OCI-LY7 (cell line): Measurements from ENCODE around the gene MYO7A. TPM values are rescaled to one million over a fixed set of nuclear protein-coding genes. Genes with fewer than 3 reads are reported as not detected.

Experiments
- BruUV-seq: library from RNA; stranded (reverse); fragments of 400-500 nt; replicated peaks from 2 replicates; lab custom pipeline; 2021; lab: Mats Ljungman, UMichigan
- CTCF ChIA-PET: fragments of 300-600 bp; sonication (Branson Sonifier 250); formaldehyde crosslinking; loops from one replicate; lab custom pipeline; 2022; ENCODE audit warnings: antibody characterized with exemption; ENCODE audit not compliant: unreplicated experiment; lab: Charles Lee
- POLR2A ChIA-PET: fragments of 300-600 bp; sonication (Branson Sonifier 250); formaldehyde crosslinking; loops from one replicate; lab custom pipeline; 2022; ENCODE audit warnings: antibody characterized with exemption; lab: Charles Lee
- DNase-seq: peaks from one replicate; pipeline ENCODE4 v3.0.0-alpha.2; 2015; ENCODE audit warnings: low spot score
- H2AFZ ChIP-seq: fragments of 200-600 bp; sonication (generic), shearing (Covaris generic); 2 replicates; pipeline ENCODE4 v1.6.1; 2014; ENCODE audit warnings: mild to moderate bottlenecking, antibody characterized with exemption, low read length, moderate library complexity
- H3K27ac ChIP-seq: fragments of 200-600 bp; sonication (generic); 2 replicates; pipeline ENCODE4 v1.5.1; 2014; ENCODE audit warnings: mixed run types, low read depth, mild to moderate bottlenecking, moderate library complexity, low read length, inconsistent platforms; ENCODE audit not compliant: poor library complexity, severe bottlenecking
- H3K36me3 ChIP-seq: fragments of 200-600 bp; sonication (generic); 2 replicates; pipeline ENCODE4 v1.6.1; 2014; ENCODE audit warnings: mild to moderate bottlenecking, antibody characterized with exemption, low read length, moderate library complexity, mixed read lengths; ENCODE audit not compliant: insufficient read depth
- H3K4me1 ChIP-seq: fragments of 200-600 bp; sonication (generic); 2 replicates; pipeline ENCODE4 v1.5.1; 2014; ENCODE audit warnings: mild to moderate bottlenecking, low read length; ENCODE audit not compliant: insufficient read depth, poor library complexity, severe bottlenecking
- H3K4me2 ChIP-seq: fragments of 200-600 bp; sonication (generic); 2 replicates; pipeline ENCODE4 v1.6.1; 2014; ENCODE audit warnings: mild to moderate bottlenecking, low read length
- H3K4me3 ChIP-seq: fragments of 200-600 bp; sonication (generic); 2 replicates; pipeline ENCODE4 v1.5.1; 2014; ENCODE audit warnings: mild to moderate bottlenecking, low read depth, low read length; ENCODE audit not compliant: poor library complexity, severe bottlenecking
- H3K79me2 ChIP-seq: fragments of 200-600 bp; sonication (generic); 2 replicates; pipeline ENCODE4 v1.6.1; 2016; ENCODE audit warnings: low read depth, mild to moderate bottlenecking, low read length, moderate library complexity, mixed read lengths; ENCODE audit not compliant: insufficient read depth
- H3K9me2 ChIP-seq: fragments of 200-600 bp; sonication (generic); 2 replicates; pipeline ENCODE4 v1.6.1; 2016; ENCODE audit warnings: mild to moderate bottlenecking, low read length, mixed read lengths; ENCODE audit not compliant: insufficient read depth
- H3K9me3 ChIP-seq: fragments of 200-600 bp; sonication (generic); 2 replicates; pipeline ENCODE4 v1.6.1; 2014; ENCODE audit warnings: mild to moderate bottlenecking, mixed run types, low read length, mixed read lengths
- H4K20me1 ChIP-seq: fragments of 200-600 bp; sonication (generic); 2 replicates; pipeline ENCODE4 v1.6.1; 2014; ENCODE audit warnings: mild to moderate bottlenecking, antibody characterized with exemption, low read length, moderate library complexity, mixed read lengths; ENCODE audit not compliant: insufficient read depth
- EZH2phosphoT487 ChIP-seq: fragments of 200-600 bp; sonication (generic); IDR thresholded peaks from 2 replicates; pipeline ENCODE4 v1.6.1; 2018; ENCODE audit warnings: low read depth, borderline replicate concordance, mild to moderate bottlenecking, mixed run types, antibody characterized with exemption, low read length, moderate library complexity, mixed read lengths
- intact Hi-C: fragments of 100-400 bp; cut with micrococcal nuclease; formaldehyde crosslinking; loops from one replicate; pipeline ENCODE4 v1.10.0; 2022; ENCODE audit not compliant: unreplicated experiment
- total RNA-seq, 2 experiments: library from RNA; depleted of rRNA in 1 of 2; stranded (reverse); fragments of >200 nt in 1 of 2; shearing (Covaris generic) in 1 of 2; gene quantifications; 2 replicates each; pipeline ENCODE4 v1.2.3, GENCODE V29; 2014 to 2022
- TF ChIP-seq, protein P1 (sequence below): fragments of 200-600 bp; sonication (generic); conservative IDR thresholded peaks from 2 replicates; pipeline ENCODE4 v1.5.1; 2014; ENCODE audit warnings: mild to moderate bottlenecking, antibody characterized with exemption, low read length, moderate library complexity, mixed read lengths

The MYO7A gene
- total RNA-seq, 2 experiments from 2014 or later, result not detected

DNA sequence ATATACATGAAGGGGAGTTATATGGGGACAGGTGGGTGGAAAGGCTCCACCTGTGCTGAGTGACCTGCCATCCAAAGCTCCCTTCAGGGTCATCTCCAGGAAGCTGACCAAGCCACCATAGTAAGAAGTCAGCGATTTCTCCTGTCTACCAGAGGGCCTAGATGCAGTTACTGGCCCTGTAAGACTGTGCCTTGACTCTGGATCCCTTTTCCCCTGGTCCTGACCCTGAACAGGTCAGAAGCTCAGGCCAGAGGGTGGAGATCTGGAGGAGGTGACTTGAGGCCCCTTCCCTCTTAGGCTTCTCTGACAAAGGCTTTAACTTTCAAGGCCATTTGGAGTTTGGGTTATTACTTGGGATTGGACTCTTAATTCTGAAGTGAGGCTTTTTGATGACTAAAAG, 103.8 kb downstream of the MYO7A start:
- Histone ChIP-seq H3K27ac (no peak overlapping the region), H4K20me1 (no peaks in the 10 kb centered on the region), H3K4me2 (no peak overlapping the region), H3K4me3 (no peak overlapping the region), H3K79me2 (no peaks in the 10 kb centered on the region), H3K4me1 (no peaks in the 10 kb centered on the region), H3K9me2 (no peaks in the 10 kb centered on the region), H3K9me3 (no peaks in the 10 kb centered on the region), H3K36me3 (no peaks in the 10 kb centered on the region), H2AFZ (no peak overlapping the region)
- intact Hi-C loops, result no loop called here
- DNase-seq, result no peak
- CTCF ChIA-PET, result no interaction called here
- no TSS peak for BruUV-seq
- TF ChIP-seq EZH2phosphoT487, result no peak
- TF ChIP-seq, protein P1, sequence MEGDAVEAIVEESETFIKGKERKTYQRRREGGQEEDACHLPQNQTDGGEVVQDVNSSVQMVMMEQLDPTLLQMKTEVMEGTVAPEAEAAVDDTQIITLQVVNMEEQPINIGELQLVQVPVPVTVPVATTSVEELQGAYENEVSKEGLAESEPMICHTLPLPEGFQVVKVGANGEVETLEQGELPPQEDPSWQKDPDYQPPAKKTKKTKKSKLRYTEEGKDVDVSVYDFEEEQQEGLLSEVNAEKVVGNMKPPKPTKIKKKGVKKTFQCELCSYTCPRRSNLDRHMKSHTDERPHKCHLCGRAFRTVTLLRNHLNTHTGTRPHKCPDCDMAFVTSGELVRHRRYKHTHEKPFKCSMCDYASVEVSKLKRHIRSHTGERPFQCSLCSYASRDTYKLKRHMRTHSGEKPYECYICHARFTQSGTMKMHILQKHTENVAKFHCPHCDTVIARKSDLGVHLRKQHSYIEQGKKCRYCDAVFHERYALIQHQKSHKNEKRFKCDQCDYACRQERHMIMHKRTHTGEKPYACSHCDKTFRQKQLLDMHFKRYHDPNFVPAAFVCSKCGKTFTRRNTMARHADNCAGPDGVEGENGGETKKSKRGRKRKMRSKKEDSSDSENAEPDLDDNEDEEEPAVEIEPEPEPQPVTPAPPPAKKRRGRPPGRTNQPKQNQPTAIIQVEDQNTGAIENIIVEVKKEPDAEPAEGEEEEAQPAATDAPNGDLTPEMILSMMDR, result no peak
- POLR2A ChIA-PET, result no interaction called here

DNA sequence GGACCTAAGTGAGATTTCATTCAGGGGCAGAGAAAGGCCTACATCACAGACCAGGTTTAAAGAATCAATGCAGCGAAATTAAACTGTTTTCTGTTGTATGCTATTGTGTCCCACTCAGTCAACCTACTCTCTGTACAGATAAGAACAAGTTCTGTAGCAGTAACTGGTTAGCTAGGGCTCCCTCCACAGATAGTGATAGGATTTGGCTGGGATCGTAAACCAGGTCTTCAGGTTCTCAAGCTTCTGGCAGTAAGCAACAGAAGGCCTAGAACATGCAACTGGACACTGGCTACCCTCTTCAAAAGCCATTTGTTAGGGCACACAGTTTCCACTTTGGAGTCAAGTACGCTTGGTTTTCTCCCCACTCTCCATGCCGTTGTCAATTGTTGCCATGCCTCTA, 104.2 kb downstream of the MYO7A start:
- Histone ChIP-seq H4K20me1 (no peaks in the 10 kb centered on the region), H3K79me2 (no peaks in the 10 kb centered on the region), H2AFZ (no peak overlapping the region), H3K4me2 (no peak overlapping the region), H3K9me3 (no peaks in the 10 kb centered on the region), H3K36me3 (no peaks in the 10 kb centered on the region), H3K27ac (no peak overlapping the region), H3K4me3 (no peak overlapping the region), H3K9me2 (no peaks in the 10 kb centered on the region), H3K4me1 (no peaks in the 10 kb centered on the region)
- TF ChIP-seq, protein P1, result no peak
- no peak for DNase-seq
- POLR2A ChIA-PET, result no interaction called here
- intact Hi-C loops, result no loop called here
- no TSS peak for BruUV-seq
- CTCF ChIA-PET, result no interaction called here

DNA sequence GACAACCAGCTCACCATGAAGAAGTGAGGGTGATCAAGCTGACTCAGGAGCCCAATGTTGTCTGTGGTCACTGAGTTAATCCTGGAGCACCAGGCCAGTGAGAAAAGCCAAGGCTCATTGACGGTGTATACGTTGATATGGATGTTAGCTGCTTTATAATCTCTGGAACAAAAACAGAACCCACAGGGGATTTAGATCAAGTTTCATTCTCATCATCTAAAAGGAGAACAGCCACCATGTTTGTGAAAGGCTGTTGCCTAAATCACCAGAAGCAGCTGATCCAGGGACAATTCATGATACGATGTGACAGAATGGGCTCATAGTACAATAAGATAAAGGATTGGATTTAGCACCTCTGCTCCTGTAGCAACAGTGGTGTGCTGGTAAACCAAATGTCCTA, 105.0 kb downstream of the MYO7A start:
- H3K4me2 ChIP-seq, result no peak overlapping the region
- no TSS peak for BruUV-seq
- H3K36me3 ChIP-seq, result no peaks in the 10 kb centered on the region
- H3K27ac ChIP-seq, result no peak overlapping the region
- intact Hi-C loops, result no loop called here
- TF ChIP-seq, protein P1, result no peak
- no peak for DNase-seq
- no peaks in the 10 kb centered on the region for H3K9me3 ChIP-seq
- no peaks in the 10 kb centered on the region for H3K9me2 ChIP-seq
- POLR2A ChIA-PET, result interaction anchor here (0.7 kb wide), 2 partner anchors 27 to 68 kb away, joined by 3 to 6 read pairs; no protein-coding TSS in a partner anchor
- H2AFZ ChIP-seq, result no peak overlapping the region
- no peaks in the 10 kb centered on the region for H3K79me2 ChIP-seq
- H3K4me3 ChIP-seq, result no peak overlapping the region
- H4K20me1 ChIP-seq, result no peaks in the 10 kb centered on the region
- H3K4me1 ChIP-seq, result no peaks in the 10 kb centered on the region
- CTCF ChIA-PET, result no interaction called here
